Right lobe of liver (tissue), 6 donors: ENCODE results near the gene SEMA3C. TPM values are rescaled to one million over a fixed set of nuclear protein-coding genes. Genes with fewer than 3 reads are reported as not detected.

Source experiments
- ATAC-seq, 4 donors: fragments of 200-7000 bp; cut with Tn5 transposase; one replicate each; pipeline ENCODE4 v1.9.1; 2020; ENCODE audit warnings: mild to moderate bottlenecking in 4 of 4, moderate library complexity in 4 of 4
- DNase-seq, 3 donors: peaks; one replicate each; pipeline ENCODE4 v3.0.0-alpha.2; 2020
- H3K27ac ChIP-seq, 3 donors: fragments of 200-600 bp; one replicate each; pipeline ENCODE4 v1.8.0; 2022
- H3K27me3 ChIP-seq, 2 donors: fragments of 200-600 bp; one replicate each; pipeline ENCODE4 v1.8.0; 2022
- H3K36me3 ChIP-seq, 4 donors: fragments of 200-600 bp; sonication (generic) in 1 of 4; one replicate each; pipeline versions ENCODE4 v1.5.1 to v1.8.0; 2017 to 2022; ENCODE audit warnings: control low read depth in 1 of 4
- H3K4me1 ChIP-seq, 4 donors: fragments of 200-600 bp; sonication (generic) in 1 of 4; one replicate each; pipeline versions ENCODE4 v1.5.1 to v1.8.0; 2017 to 2022; ENCODE audit warnings: control low read depth in 1 of 4
- H3K4me3 ChIP-seq, 3 donors: fragments of 200-600 bp; one replicate each; pipeline ENCODE4 v1.8.0; 2022
- H3K9me3 ChIP-seq, 4 donors: fragments of 200-600 bp; sonication (generic) in 1 of 4; one replicate each; pipeline versions ENCODE4 v1.5.1 to v1.8.0; 2017 to 2022; ENCODE audit warnings: control low read depth in 1 of 4
- CTCF ChIP-seq, 4 donors: fragments of 200-600 bp in 3 of 4; fragments of 450-650 bp in 1 of 4; IDR thresholded peaks; one replicate each; pipeline versions ENCODE4 v1.5.1 to v1.8.0; 2016 to 2022; ENCODE audit warnings: antibody characterized with exemption in 4 of 4, mild to moderate bottlenecking in 2 of 4
- POLR2A ChIP-seq: fragments of 450-650 bp; IDR thresholded peaks from one replicate; pipeline ENCODE4 v1.6.1; 2017; ENCODE audit warnings: antibody characterized with exemption, mild to moderate bottlenecking
- WGBS: methylation state at CpG from one replicate; pipeline ENCODE4 v1.1.6; 2018; ENCODE audit warnings: low coverage, low lambda C conversion rate; ENCODE audit not compliant: insufficient coverage; ENCODE audit errors: missing lambda C conversion rate; 5-methylcytosine and 5-hydroxymethylcytosine counted together
- intact Hi-C, 2 donors: fragments of 100-400 bp; cut with DNase I; formaldehyde crosslinking; loops; one replicate each; pipeline versions ENCODE4 v1.11.2 to v1.14.1; 2022
- total RNA-seq, 6 experiments: library from RNA; depleted of rRNA in 2 of 6; stranded (reverse); fragments of >200 nt in 2 of 6; fragmentation: NEBNext Ultra II Directional in 3 of 6; extraction: Animal tissue kit (Norgen Biotek cat#: 25700) in 3 of 6; gene quantifications; one replicate each; pipeline versions ENCODE4 v1.1.0 to v1.2.4, GENCODE V29; 2016 to 2023
- donor health status: DM: no; HTN: yes; CAD: no.
- donor health status: DM: no; HTN: no; CAD: no.
- donor health status: DM: no; HTN: no; CAD: no.
- donor health status: DM: no; HTN: yes; CAD: no.
- donor health status: DM: no; HTN: yes; CAD: no.

The SEMA3C gene
- total RNA-seq, 6 experiments from 2014 or later: 0.23 to 1.3 (median 0.53) TPM

GRCh38 chr7:80860554-80860953, 58.3 kb downstream of the SEMA3C start:
- Histone ChIP-seq H3K4me3 (no peak overlapping the region), H3K27me3 (no peaks in the 10 kb centered on the region), H3K27ac (no peak overlapping the region), H3K9me3 (no peaks in the 10 kb centered on the region), H3K36me3 (no peaks in the 10 kb centered on the region), H3K4me1 (no peaks in the 10 kb centered on the region)
- no peak for ATAC-seq
- intact Hi-C loops: no loop called here
- TF ChIP-seq POLR2A (no peak), CTCF (IDR thresholded peaks at IDR 0.05) (no peak)
- DNase-seq: no peak
- 56% methylated on average over 4 of the region's 4 CpGs for WGBS

- no peaks in the 10 kb centered on the region for H3K27me3 ChIP-seq
- DNase-seq (no peak), ATAC-seq (no peak)
- TF ChIP-seq CTCF (IDR thresholded peaks at IDR 0.05) (no peak), POLR2A (no peak)
- no peak overlapping the region for H3K4me3 ChIP-seq
- intact Hi-C loops: no loop called here
- no peaks in the 10 kb centered on the region for H3K4me1 ChIP-seq
- 60% methylated on average over 6 of the region's 6 CpGs for WGBS
- H3K36me3 ChIP-seq: no peaks in the 10 kb centered on the region
- no peaks in the 10 kb centered on the region for H3K9me3 ChIP-seq
- no peak overlapping the region for H3K27ac ChIP-seq
These were observed 59.4 kb downstream of the SEMA3C start for GRCh38 chr7:80859272-80859970.

GRCh38 chr7:80858141-80858903, 60.5 kb downstream of the SEMA3C start:
- Histone ChIP-seq H3K9me3 (no peaks in the 10 kb centered on the region), H3K4me1 (no peaks in the 10 kb centered on the region), H3K27ac (no peak overlapping the region), H3K36me3 (no peaks in the 10 kb centered on the region), H3K4me3 (no peak overlapping the region), H3K27me3 (no peaks in the 10 kb centered on the region)
- TF ChIP-seq CTCF (IDR thresholded peaks at IDR 0.05) (no peak), POLR2A (no peak)
- intact Hi-C loops: no loop called here
- DNase-seq: no peak
- 61% methylated on average over 3 of the region's 3 CpGs for WGBS
- no peak for ATAC-seq

GRCh38 chr7:80856769-80857168, 62.1 kb downstream of the SEMA3C start:
- WGBS: 57% methylated on average over 3 of the region's 3 CpGs
- Histone ChIP-seq H3K36me3 (no peaks in the 10 kb centered on the region), H3K4me1 (no peaks in the 10 kb centered on the region), H3K9me3 (no peaks in the 10 kb centered on the region), H3K27me3 (no peaks in the 10 kb centered on the region), H3K27ac (no peak overlapping the region), H3K4me3 (no peak overlapping the region)
- DNase-seq (no peak), ATAC-seq (no peak)
- intact Hi-C loops: no loop called here
- TF ChIP-seq CTCF (IDR thresholded peaks at IDR 0.05) (no peak), POLR2A (no peak)
